Fibroblast of upper back skin (primary cell): ENCODE results near the gene CYP2A6.
"Not testable (repeated sequence)": the region's sequence is repeated elsewhere in the genome, so short reads cannot be mapped to it uniquely, and the experiment has no call there.

Experiments
- DNase-seq: peaks from one replicate; pipeline ENCODE4 v3.0.0-alpha.2; 2013

The CYP2A6 gene

DNA sequence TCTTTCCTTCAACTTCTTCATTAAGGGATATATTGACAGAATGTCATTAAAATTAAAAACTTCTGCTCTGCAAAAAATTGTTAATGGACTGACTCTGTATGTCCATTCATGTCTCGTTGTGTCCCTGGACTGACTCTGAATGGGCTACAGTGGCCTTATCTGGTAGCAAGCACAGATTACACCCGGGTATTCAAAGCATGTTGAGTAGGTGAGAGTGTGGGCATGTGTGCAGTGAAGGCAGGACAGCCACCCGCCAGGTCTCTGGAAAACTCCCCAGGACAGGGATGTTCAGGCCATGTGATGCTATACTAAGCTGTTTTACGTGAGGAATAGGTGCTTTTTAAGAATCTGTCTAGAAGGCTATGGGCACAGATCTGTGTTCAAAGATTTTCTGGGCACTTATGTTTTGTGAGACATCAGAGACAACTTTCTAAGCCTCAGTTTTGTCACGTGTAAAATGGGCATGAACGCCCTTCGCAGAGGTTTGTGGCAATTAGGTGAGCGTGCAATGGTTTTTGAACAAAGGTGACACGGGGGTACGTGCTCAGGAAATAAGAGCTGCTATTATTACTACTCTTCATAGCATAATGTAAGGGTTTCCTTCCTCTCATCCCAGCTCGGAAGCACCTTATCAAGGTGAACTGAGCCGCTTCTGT is 7.1 kb downstream of the CYP2A6 start:
- DNase-seq: not testable (repeated sequence)

DNA sequence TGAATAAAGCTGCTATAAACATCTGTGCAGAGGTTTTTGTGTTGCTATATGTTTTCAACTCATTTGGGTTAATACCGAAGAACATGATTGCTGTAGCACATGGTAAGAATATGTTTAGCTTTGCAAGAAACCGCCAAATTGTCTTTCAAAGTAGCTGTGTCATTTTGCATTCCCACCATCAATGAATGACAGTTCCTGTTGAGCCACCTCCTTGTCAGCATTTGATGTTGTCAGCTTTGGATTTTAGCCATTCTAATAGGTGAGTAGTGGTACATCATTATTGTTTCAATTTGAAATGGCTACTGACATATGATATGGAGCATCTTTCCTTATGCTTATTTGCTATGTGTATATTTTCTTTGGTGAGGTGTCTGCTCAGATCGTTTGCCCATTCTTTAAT is 8.2 kb downstream of the CYP2A6 start:
- DNase-seq: not testable (repeated sequence)

DNA sequence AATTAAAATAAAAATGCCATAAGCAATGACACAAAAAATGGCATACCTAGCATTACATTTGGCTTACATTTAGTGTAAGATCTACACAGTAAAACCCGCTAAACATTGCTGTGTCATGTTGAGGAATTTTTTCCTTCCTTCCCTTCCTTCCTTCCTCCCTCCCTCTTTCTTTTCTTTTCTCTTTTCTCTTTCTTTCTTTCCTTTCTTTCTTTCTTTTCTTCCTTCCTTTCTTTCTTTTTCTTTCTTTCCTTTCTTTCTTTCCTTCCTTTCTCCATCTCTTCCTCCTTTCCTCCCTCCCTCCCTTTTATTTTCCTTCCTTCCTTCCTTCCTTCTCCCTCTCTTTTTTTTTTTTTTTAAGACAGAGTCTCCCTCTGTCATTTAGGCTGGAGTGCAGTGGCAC is 11.8 kb downstream of the CYP2A6 start:
- DNase-seq: not testable (repeated sequence)

GRCh38 chr19:40836754-40837429 is 13.4 kb downstream of the CYP2A6 start:
- DNase-seq: no peak

DNA sequence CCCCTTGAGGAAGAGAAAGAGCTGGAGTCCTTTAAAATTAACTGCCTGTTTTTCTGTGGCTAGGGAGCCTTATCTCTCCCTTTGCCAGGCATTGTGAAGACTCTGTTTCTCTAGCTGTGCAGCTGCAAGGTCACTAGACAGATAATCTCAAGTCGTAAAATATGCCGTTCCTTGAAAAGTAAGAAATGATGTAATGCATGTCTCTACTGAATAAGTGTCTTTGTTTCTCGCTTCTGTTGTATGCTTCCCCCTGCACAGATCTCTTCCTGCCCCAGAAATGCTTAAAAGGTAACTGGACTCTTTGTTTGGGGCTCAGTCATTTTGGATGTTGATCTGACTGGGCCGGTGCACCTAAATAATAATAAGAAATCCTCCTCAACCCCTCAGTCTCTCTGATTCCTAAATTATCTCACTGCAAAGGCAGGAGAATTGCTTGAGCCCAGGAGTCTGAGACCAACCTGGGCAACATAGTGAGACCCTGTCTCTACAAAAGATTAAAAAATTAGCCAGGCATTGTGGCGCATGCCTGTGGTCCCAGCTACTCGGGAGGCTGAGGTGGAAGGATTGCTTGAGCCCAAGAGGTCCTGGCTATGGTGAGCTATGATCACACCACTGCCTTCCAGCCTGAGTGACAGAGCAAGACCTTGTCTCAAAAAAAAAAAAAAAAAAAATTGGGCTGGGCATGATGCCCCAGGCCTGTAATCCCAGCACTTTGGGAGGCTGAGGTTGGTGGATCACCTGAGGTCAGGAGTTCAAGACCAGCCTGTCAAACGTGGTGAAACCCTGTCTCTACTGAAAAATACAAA is 16.3 kb downstream of the CYP2A6 start:
- DNase-seq: not testable (repeated sequence)

DNA sequence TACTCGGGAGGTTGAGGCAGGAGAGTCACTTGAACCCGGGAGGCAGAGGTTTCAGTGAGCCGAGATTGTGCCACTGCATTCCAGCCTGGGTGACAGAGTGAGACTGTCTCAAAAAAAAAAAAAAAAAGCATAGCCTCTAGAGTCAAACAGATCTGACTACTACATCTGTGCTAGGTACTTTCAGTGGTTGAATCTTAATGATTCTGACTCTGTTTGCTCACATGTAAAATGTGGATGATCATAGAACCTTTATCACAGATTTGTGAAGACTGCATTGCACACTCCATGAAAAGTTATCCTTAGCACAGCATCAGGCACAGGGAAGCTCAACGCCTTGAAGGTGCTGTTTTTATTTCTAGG is 17.8 kb downstream of the CYP2A6 start:
- DNase-seq: not testable (repeated sequence)

DNA sequence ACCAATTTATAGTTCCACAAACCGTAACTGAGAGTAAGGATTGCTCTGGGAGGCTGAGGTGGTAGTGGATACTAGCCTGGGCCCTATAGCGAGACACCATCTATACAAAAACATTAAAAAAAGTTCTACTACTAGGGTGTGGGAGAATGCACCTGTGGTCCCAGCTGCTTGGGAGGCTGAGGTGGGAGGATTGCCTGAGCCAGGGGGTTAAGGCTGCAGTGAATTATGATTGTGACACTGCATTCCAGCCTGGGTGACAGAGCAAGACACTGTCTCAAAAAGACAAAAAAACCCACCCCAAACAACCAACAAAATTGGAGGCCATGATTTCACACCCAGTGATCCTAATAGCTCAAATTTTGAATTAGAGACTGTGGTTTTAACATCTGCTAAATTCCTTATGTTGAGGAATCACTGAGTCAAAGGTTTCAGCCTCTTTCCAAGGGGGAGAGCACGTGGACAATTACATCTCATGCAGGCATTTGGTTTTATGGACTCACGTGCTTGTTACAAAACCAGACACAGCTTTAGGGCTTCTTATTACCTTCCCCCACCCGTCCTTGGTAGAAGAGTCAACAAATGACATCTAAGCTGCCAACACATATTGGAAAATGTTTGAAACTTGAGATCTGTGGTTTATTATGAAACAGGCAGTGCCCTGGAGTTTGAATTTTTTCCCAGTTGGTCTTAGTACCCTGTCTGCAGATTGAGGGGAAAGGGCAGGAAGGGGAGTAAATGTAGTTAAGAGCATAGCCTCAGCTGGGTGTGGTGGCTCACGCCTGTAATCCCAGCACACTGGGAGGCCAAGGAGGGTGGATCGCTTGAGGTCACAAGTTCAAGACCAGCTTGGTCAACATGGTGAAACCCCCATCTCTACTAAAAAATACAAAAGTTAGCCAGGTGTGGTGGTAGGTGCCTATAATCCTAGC is 18.5 kb downstream of the CYP2A6 start:
- peak; percentile 89 for DNase-seq

DNA sequence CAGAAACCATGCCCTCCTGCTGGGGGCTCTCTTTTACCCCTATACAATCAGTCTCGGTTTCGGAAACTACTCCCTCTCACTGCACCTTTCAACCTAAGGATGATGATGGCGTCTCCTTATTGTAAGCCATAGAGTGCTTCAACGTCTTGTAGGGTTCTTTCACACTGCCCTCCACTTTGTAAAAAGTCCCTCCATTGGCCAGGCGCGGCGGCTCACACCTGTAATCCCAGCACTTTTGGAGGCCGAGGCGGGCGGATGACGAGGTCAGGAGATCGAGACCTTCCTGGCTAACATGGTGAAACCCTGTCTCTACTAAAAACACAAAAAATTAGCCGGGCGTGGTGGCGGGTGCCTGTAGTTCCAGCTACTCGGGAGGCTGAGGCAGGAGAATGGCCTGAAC is 19.5 kb downstream of the CYP2A6 start:
- DNase-seq: not testable (repeated sequence)

GRCh38 chr19:40829205-40829604 is 21.0 kb downstream of the CYP2A6 start:
- no peak for DNase-seq

DNA sequence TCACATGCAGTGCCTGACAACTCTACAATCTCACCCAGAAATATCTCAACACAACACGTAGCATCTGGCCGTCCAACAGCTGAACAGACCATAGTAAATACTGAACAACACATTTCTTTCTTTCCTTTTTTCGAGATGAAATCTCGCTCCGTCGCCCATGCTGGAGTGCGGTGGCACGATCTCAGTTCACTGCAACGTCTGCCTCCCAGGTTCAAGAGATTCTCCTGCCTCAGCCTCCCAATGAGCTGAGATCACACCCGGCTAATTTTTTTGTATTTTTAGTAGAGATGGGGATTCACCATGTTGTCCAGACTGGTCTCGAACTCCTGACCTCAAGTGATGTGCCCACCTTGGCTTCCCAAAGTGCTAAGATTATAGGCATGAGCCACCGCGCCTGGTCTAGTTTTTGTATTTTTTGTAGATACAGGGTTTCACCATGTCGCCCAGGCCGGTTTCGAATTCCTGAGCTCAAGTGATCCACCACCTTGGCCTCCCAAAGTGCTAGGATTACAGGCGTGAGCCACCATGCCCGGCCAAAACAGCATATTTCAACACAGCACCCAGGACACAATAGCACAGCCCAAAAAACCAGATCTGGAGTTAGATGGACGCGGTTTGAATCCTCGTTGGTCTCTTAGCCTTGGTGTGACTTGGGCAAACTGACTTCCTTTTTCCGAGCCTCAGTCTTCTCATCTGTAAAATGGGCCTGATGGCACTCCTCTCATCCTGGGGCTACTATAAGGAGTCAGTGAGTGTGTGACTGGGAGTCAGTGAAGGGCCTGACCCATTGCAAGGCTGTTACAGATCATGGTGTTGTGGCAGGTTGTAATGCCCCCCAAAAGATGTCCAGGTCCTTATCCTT is 22.6 kb downstream of the CYP2A6 start:
- no peak for DNase-seq

DNA sequence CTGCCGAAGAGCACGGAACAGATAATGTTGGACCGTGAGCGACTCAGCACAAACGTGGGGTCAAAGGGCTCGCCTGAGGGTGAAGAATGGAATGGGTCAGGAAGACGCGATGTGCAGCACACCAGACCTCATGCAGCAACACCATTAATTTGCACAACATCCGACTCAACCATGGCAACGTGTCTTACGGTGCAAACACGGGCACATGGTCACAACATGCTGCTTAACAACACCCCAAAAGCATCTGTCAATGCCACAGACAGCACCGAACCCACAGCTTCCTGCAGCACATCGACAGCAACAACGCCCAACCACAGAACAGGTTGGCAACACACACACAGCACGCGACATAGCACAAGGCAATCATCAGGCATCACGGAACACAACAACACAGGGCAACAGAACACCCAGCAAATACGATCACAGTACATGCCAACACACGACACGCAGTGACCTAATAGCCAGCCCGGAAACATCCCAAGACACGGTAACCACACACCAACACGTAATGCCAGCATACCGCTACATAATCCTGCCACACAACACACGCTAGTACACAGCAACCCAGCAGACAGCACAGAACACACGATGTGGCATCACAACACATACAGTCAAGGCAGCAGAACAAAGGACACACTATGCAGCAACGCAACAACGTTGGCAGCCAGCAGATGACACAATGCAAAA is 23.4 kb downstream of the CYP2A6 start:
- DNase-seq: not testable (repeated sequence)

GRCh38 chr19:40826312-40826698 is 23.9 kb downstream of the CYP2A6 start:
- DNase-seq: not testable (repeated sequence)

DNA sequence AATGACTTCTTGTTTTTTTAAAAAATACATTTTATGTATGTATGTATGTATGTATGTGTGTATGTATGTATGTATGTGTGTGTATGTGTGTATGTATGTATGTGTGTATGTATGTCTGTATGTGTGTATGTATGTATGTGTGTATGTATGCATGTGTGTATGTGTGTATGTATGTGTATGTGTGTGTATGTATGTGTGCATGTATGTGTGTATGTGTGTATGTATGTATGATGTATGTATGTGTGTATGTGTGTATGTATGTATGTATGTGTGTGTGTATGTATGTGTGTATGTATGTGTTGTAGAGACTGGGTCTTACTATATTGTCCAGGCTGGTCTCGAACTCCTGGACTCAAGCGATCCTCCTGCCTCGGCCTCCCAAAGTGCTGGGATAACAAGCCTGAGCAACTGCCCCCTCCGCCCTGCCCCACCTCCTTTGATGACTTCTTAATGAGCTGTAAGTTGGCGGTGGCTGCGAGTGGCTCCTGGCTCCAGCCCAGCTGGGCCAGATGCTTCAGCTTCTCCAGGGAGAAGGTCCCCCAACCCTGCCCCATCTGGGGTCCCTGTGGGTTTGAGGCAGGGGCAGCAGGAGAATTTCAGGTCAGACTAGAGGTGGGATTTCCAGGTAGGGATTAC is 24.7 kb downstream of the CYP2A6 start:
- not testable (repeated sequence) for DNase-seq

DNA sequence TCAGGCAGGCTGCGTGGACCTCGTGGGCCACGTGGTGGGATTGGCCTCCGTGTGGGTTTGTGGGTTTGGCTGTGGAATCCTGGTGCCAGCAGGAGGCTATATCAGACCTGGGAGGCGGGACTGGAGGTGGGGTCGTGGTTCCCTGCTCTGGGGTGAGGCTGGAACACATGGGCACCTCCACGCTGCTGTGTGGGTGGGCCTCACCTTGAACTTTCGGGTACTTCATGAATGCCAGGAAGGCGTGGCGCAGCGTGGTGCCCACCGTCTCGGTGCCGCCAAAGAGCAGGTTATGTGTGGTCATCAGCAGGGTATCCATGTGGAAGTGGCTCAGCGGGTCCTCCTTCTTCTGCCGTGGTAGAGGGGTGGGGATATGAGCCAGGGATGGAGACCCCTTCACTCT is 25.3 kb downstream of the CYP2A6 start:
- not testable (repeated sequence) for DNase-seq

- DNase-seq: peak; percentile 28
Measured at GRCh38 chr19:40822704-40823553, 27.3 kb downstream of the CYP2A6 start.

DNA sequence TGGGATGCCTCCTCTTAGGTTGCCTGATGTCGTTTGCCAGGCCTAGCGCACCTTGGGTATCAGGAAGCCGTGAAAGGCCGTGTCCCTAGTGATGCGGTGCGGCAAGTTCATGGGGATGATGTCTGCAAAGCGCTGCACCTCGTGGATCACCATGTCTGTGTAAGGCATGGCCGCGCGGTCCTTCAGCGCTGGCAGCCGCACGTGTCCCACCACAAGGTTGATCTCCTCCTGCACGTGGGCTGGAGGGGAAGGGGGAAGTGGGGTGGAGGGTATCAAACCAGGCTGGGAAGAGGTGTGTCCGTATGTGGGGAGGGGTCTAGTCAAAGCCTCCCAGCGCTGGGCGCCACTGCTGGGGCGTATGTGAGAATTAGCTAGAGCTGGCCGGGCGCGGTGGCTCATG is 28.1 kb downstream of the CYP2A6 start:
- DNase-seq: no peak

- peak; percentile 23 for DNase-seq
Measured at GRCh38 chr19:40819479-40820234, 30.6 kb downstream of the CYP2A6 start.

- DNase-seq: peak; percentile 32
Measured at GRCh38 chr19:40818480-40819399, 31.5 kb downstream of the CYP2A6 start.
